KMS-11 (cell line): ENCODE results near the gene DIP2C.

ENCODE experiments used
- H2AFZ ChIP-seq: fragments of 200-600 bp; sonication (generic); 2 replicates; pipeline ENCODE4 v1.6.1; 2016; ENCODE audit warnings: antibody characterized with exemption, mixed run types, low read depth
- H3K27ac ChIP-seq: fragments of 200-600 bp; sonication (generic); 2 replicates; pipeline ENCODE4 v1.6.1; 2016; ENCODE audit warnings: mild to moderate bottlenecking, mixed run types
- H3K27me3 ChIP-seq: fragments of 200-600 bp; sonication (generic); 2 replicates; pipeline ENCODE4 v1.6.1; 2017; ENCODE audit warnings: mild to moderate bottlenecking, low read depth, mixed run types, moderate library complexity; ENCODE audit not compliant: insufficient read depth
- H3K36me3 ChIP-seq: fragments of 200-600 bp; sonication (generic); 2 replicates; pipeline ENCODE4 v1.6.1; 2017; ENCODE audit warnings: mild to moderate bottlenecking, mixed run types; ENCODE audit not compliant: insufficient read depth
- H3K4me1 ChIP-seq: fragments of 200-600 bp; sonication (generic); 2 replicates; pipeline ENCODE4 v1.6.1; 2016; ENCODE audit warnings: mild to moderate bottlenecking, low read depth, mixed run types; ENCODE audit not compliant: poor library complexity, severe bottlenecking
- H3K4me2 ChIP-seq: fragments of 200-600 bp; sonication (generic); 2 replicates; pipeline ENCODE4 v1.7.0; 2016; ENCODE audit warnings: mild to moderate bottlenecking, mixed run types
- H3K4me3 ChIP-seq: fragments of 200-600 bp; sonication (generic); IDR thresholded peaks from 2 replicates; pipeline ENCODE4 v1.6.1; 2017; ENCODE audit warnings: low read depth, low read length, mixed read lengths; ENCODE audit not compliant: insufficient read depth
- H3K79me2 ChIP-seq: fragments of 200-600 bp; sonication (generic); 2 replicates; pipeline ENCODE4 v1.6.1; 2016; ENCODE audit warnings: low read depth, mixed run types; ENCODE audit not compliant: insufficient read depth
- H3K9ac ChIP-seq: fragments of 200-600 bp; sonication (generic); 2 replicates; pipeline ENCODE4 v1.6.1; 2016; ENCODE audit warnings: mild to moderate bottlenecking, mixed run types
- H4K20me1 ChIP-seq: fragments of 200-600 bp; sonication (generic); 2 replicates; pipeline ENCODE4 v1.6.1; 2016; ENCODE audit warnings: mild to moderate bottlenecking, mixed run types; ENCODE audit not compliant: insufficient read depth
- CTCF ChIP-seq: fragments of 200-600 bp; sonication (generic); conservative IDR thresholded peaks from 2 replicates; pipeline ENCODE4 v1.6.1; 2017; ENCODE audit warnings: low read depth, mild to moderate bottlenecking, antibody characterized with exemption, low read length, moderate library complexity, mixed read lengths

DIP2C gene

GRCh38 chr10:418894-419293 is 270.6 kb downstream of the DIP2C start:
- Histone ChIP-seq H3K36me3 (0 out of 2 replicates have a peak, but pooled peaks cover 5% of the 10 kb centered on the region), H3K4me3 (no peak overlapping the region), H3K27ac (no peak overlapping the region), H3K4me1 (no peaks in the 10 kb centered on the region), H3K27me3 (no peaks in the 10 kb centered on the region), H3K9ac (no peak overlapping the region), H3K4me2 (no peak overlapping the region), H3K79me2 (no peaks in the 10 kb centered on the region), H2AFZ (no peak overlapping the region), H4K20me1 (no peaks in the 10 kb centered on the region)
- TF ChIP-seq CTCF: no peak

DNA sequence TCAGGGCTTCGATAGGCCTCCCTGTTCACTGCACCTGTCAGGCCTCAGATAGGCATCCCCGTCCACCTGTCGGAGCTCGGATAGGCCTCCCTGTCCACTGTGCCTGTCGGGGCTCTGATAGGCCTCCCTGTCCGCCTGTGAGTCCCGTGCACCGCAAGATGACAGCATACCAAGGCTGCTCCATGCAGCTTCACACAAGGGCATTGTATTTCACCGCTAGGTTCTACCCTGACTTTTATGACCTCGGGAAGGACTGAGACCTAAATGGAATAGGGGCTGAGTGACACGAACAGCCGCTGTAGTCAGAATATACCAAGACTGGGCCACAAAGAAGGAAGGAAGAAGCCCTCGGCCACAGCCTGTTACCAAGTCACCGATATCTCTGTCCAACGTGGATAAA is 271.2 kb downstream of the DIP2C start:
- Histone ChIP-seq H3K79me2 (no peaks in the 10 kb centered on the region), H3K4me2 (no peak overlapping the region), H3K27me3 (no peaks in the 10 kb centered on the region), H3K4me3 (no peak overlapping the region), H4K20me1 (no peaks in the 10 kb centered on the region), H2AFZ (no peak overlapping the region), H3K9ac (no peak overlapping the region), H3K4me1 (no peaks in the 10 kb centered on the region), H3K27ac (no peak overlapping the region), H3K36me3 (0 out of 2 replicates have a peak, but pooled peaks cover 5% of the 10 kb centered on the region)
- no peak for TF ChIP-seq CTCF

DNA sequence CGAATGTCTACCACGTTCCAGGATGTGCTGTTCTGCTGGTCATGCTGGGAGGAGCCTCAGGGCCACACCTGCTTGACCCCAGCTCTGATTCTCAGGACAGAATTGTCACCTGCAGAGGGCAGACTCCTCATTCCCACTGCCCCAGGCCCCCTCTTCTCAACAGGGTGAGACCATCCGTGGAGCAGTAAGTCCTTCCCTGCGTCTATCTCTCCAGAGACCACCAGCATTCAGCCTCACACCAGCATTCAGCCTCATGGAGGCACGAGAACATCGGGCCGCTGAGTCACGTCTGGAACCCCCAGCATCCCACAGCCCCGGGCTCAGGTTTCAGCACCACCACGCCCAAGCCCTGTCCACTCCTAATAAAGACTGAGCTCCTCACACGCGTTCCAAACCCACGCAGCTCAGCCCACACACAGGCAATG is 273.4 kb downstream of the DIP2C start:
- H3K79me2 ChIP-seq: no peaks in the 10 kb centered on the region
- no peak for TF ChIP-seq CTCF
- H3K27ac ChIP-seq: no peak overlapping the region
- no peak overlapping the region for H3K4me2 ChIP-seq
- H3K4me3 ChIP-seq: no peak overlapping the region
- H2AFZ ChIP-seq: no peak overlapping the region
- no peak overlapping the region for H3K9ac ChIP-seq
- H3K27me3 ChIP-seq: no peaks in the 10 kb centered on the region
- peaks cover 5% of the 10 kb centered on the region; the same call in 1 of the 2 replicates for H3K36me3 ChIP-seq
- H3K4me1 ChIP-seq: no peaks in the 10 kb centered on the region
- H4K20me1 ChIP-seq: no peaks in the 10 kb centered on the region

GRCh38 chr10:413662-414071 is 275.8 kb downstream of the DIP2C start:
- peaks cover 5% of the 10 kb centered on the region; the same call in 1 of the 2 replicates for H3K36me3 ChIP-seq
- no peak overlapping the region for H3K4me2 ChIP-seq
- no peaks in the 10 kb centered on the region for H4K20me1 ChIP-seq

More at GRCh38 chr10:413662-414071, 275.8 kb downstream of the DIP2C start:
- H3K79me2 ChIP-seq: no peaks in the 10 kb centered on the region
- no peaks in the 10 kb centered on the region for H3K27me3 ChIP-seq
- H3K4me1 ChIP-seq: no peaks in the 10 kb centered on the region
- no peak overlapping the region for H2AFZ ChIP-seq
- H3K27ac ChIP-seq: no peak overlapping the region
- no peak overlapping the region for H3K4me3 ChIP-seq
- TF ChIP-seq CTCF: no peak
- H3K9ac ChIP-seq: no peak overlapping the region
